Activated B cell treated with CpG ODN at 0.5 μM for 24 hours (primary cell): ENCODE measurements around the gene GNS. TPM values are rescaled to one million over a fixed set of nuclear protein-coding genes. Genes with fewer than 3 reads are reported as not detected.

Experiments used
- ATAC-seq: fragments of 200-7000 bp; cut with Tn5 transposase; one replicate; pipeline ENCODE4 v1.10.0; 2021; ENCODE audit warnings: low read depth, mild to moderate bottlenecking, moderate library complexity
- CTCF ChIA-PET: fragments of 350-600 bp; sonication (Branson Sonifier 250); formaldehyde crosslinking; loops from one replicate; lab custom pipeline; 2021; ENCODE audit warnings: antibody characterized with exemption; lab: Charles Lee
- POLR2A ChIA-PET: fragments of 350-600 bp; sonication (Branson Sonifier 250); formaldehyde crosslinking; loops from one replicate; lab custom pipeline; 2021; ENCODE audit warnings: antibody characterized with exemption; lab: Charles Lee
- DNase-seq: peaks from one replicate; pipeline ENCODE4 v3.0.0; 2022
- H3K27ac Mint-ChIP-seq: one replicate; pipeline ENCODE4 v1.8.0; 2020; ENCODE audit warnings: mixed read lengths
- H3K27me3 Mint-ChIP-seq: one replicate; pipeline ENCODE4 v1.8.0; 2021; ENCODE audit warnings: mixed read lengths
- H3K36me3 Mint-ChIP-seq: one replicate; pipeline ENCODE4 v1.8.0; 2021; ENCODE audit warnings: low read depth, mixed read lengths
- H3K4me1 Mint-ChIP-seq: one replicate; pipeline ENCODE4 v1.8.0; 2021; ENCODE audit warnings: mixed read lengths
- H3K4me3 Mint-ChIP-seq: one replicate; pipeline ENCODE4 v1.8.0; 2020; ENCODE audit warnings: mild to moderate bottlenecking, mixed read lengths
- H3K9me3 Mint-ChIP-seq: one replicate; pipeline ENCODE4 v1.8.0; 2020; ENCODE audit warnings: mixed read lengths
- CTCF ChIP-seq: fragments of 200-600 bp; IDR thresholded peaks from one replicate; pipeline ENCODE4 v1.8.0; 2022; ENCODE audit warnings: antibody characterized with exemption, mild to moderate bottlenecking
- intact Hi-C: fragments of 100-400 bp; cut with micrococcal nuclease; formaldehyde crosslinking; loops from one replicate; pipeline ENCODE4 v1.15.1; 2024
- total RNA-seq: library from RNA; stranded (reverse); gene quantifications from 2 replicates; pipeline ENCODE4 v1.2.3, GENCODE V29; 2022

The GNS gene
- total RNA-seq, 1 donor from 2014 or later: 16.3 TPM

- CTCF ChIA-PET: interaction anchor here (0.8 to 2.0 kb wide), 4 partner anchors 16 to 132 kb away, joined by 3 to 10 read pairs (median 6); no protein-coding TSS in a partner anchor
- ATAC-seq (peak; percentile 28), DNase-seq (no peak)
- POLR2A ChIA-PET: interaction anchor here (0.6 to 6.1 kb wide), 3 partner anchors 40 to 72 kb away, joined by 4 to 37 read pairs (median 7); partner anchors contain the start of gene RASSF3
- peak overlapping the region; percentile 35 for H3K27ac Mint-ChIP-seq
- intact Hi-C loops: no loop called here
- H3K4me1 Mint-ChIP-seq: peaks cover 79% of the 10 kb centered on the region
- no peaks in the 10 kb centered on the region for H3K27me3 Mint-ChIP-seq
- no peaks in the 10 kb centered on the region for H3K9me3 Mint-ChIP-seq
- peaks cover 28% of the 10 kb centered on the region for H3K36me3 Mint-ChIP-seq
- no peak for TF ChIP-seq CTCF
- H3K4me3 Mint-ChIP-seq: peak overlapping the region; percentile 35
Observed at GRCh38 chr12:64681200-64682052, 77.8 kb downstream of the GNS start.

GRCh38 chr12:64680235-64680634 lies 79.0 kb downstream of the GNS start:
- Mint-ChIP-seq H3K27me3 (no peaks in the 10 kb centered on the region), H3K4me1 (peaks cover 91% of the 10 kb centered on the region), H3K27ac (peak overlapping the region; percentile 82), H3K9me3 (no peaks in the 10 kb centered on the region), H3K4me3 (peak overlapping the region; percentile 53), H3K36me3 (peaks cover 16% of the 10 kb centered on the region)
- ChIA-PET POLR2A (interaction anchor here (0.6 to 6.1 kb wide), 3 partner anchors 59 to 75 kb away, joined by 3 to 37 read pairs (median 3); partner anchors contain the start of gene RASSF3), CTCF (interaction anchor here (0.9 to 2.2 kb wide), 4 partner anchors 18 to 131 kb away, joined by 3 to 10 read pairs (median 7); no protein-coding TSS in a partner anchor)
- intact Hi-C loops: no loop called here
- DNase-seq (no peak), ATAC-seq (no peak)
- no peak for TF ChIP-seq CTCF

- no peaks in the 10 kb centered on the region for H3K9me3 Mint-ChIP-seq
- H3K27me3 Mint-ChIP-seq: no peaks in the 10 kb centered on the region
- H3K4me3 Mint-ChIP-seq: peak overlapping the region; percentile 53
- ChIA-PET CTCF (interaction anchor here (0.9 to 2.8 kb wide), 5 partner anchors 10 to 130 kb away, joined by 3 to 10 read pairs (median 8); no protein-coding TSS in a partner anchor), POLR2A (interaction anchor here (1.6 to 6.1 kb wide), 3 partner anchors 10 to 70 kb away, joined by 3 to 37 read pairs (median 4); partner anchors contain the start of gene RASSF3)
- DNase-seq (no peak), ATAC-seq (peak; percentile 64)
- H3K4me1 Mint-ChIP-seq: peaks cover 95% of the 10 kb centered on the region
- peak overlapping the region; percentile 82 for H3K27ac Mint-ChIP-seq
- intact Hi-C loops: loop anchor here (1.0 to 2.0 kb wide), 2 partner anchors 17 to 130 kb away; no protein-coding TSS in a partner anchor
- no peak for TF ChIP-seq CTCF
- peaks cover 12% of the 10 kb centered on the region for H3K36me3 Mint-ChIP-seq
Observed at GRCh38 chr12:64679487-64680001, 79.7 kb downstream of the GNS start.

- intact Hi-C loops: loop anchor here (1.0 to 2.0 kb wide), 3 partner anchors 18 to 130 kb away; partner anchors contain the start of gene RASSF3
- peaks cover 11% of the 10 kb centered on the region for H3K36me3 Mint-ChIP-seq
- H3K4me1 Mint-ChIP-seq: peaks cover 95% of the 10 kb centered on the region
- no peaks in the 10 kb centered on the region for H3K9me3 Mint-ChIP-seq
- ChIA-PET CTCF (interaction anchor here (1.4 to 2.8 kb wide), 4 partner anchors 9 to 130 kb away, joined by 4 to 10 read pairs (median 8); partner anchors contain the start of gene RASSF3), POLR2A (interaction anchor here (1.6 to 6.1 kb wide), 3 partner anchors 9 to 69 kb away, joined by 3 to 37 read pairs (median 4); partner anchors contain the start of gene RASSF3)
- no peak overlapping the region for H3K4me3 Mint-ChIP-seq
- no peak for TF ChIP-seq CTCF
- H3K27me3 Mint-ChIP-seq: no peaks in the 10 kb centered on the region
- no peak for DNase-seq
- H3K27ac Mint-ChIP-seq: peak overlapping the region; percentile 82
- no peak for ATAC-seq
Observed at GRCh38 chr12:64678835-64679234, 80.4 kb downstream of the GNS start.
